Keratinocyte (primary cell): ENCODE data around the gene FBXL13.

Source experiments
- CTCF ChIP-seq, 3 experiments: IDR thresholded peaks in 1 of 3; conservative IDR thresholded peaks in 1 of 3; optimal IDR thresholded peaks in 1 of 3; 2 replicates in 2 of 3; 3 replicates in 1 of 3; pipeline versions ENCODE3 to v1.5.1; 2011; ENCODE audit warnings: low read length in 3 of 3, mild to moderate bottlenecking in 3 of 3, moderate library complexity in 2 of 3, control low read depth in 1 of 3, inconsistent platforms in 1 of 3; ENCODE audit not compliant: insufficient read depth in 2 of 3; ENCODE audit errors: extremely low read depth in 1 of 3
- EZH2 ChIP-seq: IDR thresholded peaks from one replicate; pipeline ENCODE4 v1.6.1; 2012; ENCODE audit warnings: inconsistent platforms, mild to moderate bottlenecking, low read length, moderate library complexity

- TF ChIP-seq CTCF (optimal IDR thresholded peaks at IDR 0.05 in 1 of 3, IDR thresholded peaks at IDR 0.05 in 1 of 3, conservative IDR thresholded peaks at IDR 0.05 in 1 of 3; ENCODE audit: extremely low read depth in 1 of 3, insufficient read depth in 2 of 3, low read length in 3 of 3) (no peak), EZH2 (no peak)
These were observed 182.8 kb downstream of the FBXL13 start for GRCh38 chr7:102891693-102892261.
